Ishikawa (cell line): Measurements from ENCODE around the gene BDKRB2.

Source experiments
- CEBPB ChIP-seq: IDR thresholded peaks from 2 replicates; pipeline ENCODE4 v1.6.1; 2012
- CREB1 ChIP-seq: IDR thresholded peaks from 2 replicates; pipeline ENCODE4 v1.6.1; 2012; ENCODE audit warnings: low read depth
- EGR1 ChIP-seq: IDR thresholded peaks from 2 replicates; pipeline ENCODE4 v1.6.1; 2012
- EP300 ChIP-seq: IDR thresholded peaks from 2 replicates; pipeline ENCODE4 v1.6.1; 2012; ENCODE audit warnings: borderline replicate concordance
- FOXM1 ChIP-seq: IDR thresholded peaks from 2 replicates; pipeline ENCODE4 v1.6.1; 2012; ENCODE audit warnings: low read depth, borderline replicate concordance
- NFIC ChIP-seq: IDR thresholded peaks from 2 replicates; pipeline ENCODE4 v1.6.1; 2012
- RAD21 ChIP-seq: IDR thresholded peaks from 2 replicates; pipeline ENCODE4 v1.6.1; 2012; ENCODE audit warnings: low read depth
- TAF1 ChIP-seq: IDR thresholded peaks from 2 replicates; pipeline ENCODE4 v1.6.1; 2012; ENCODE audit warnings: low read depth, mild to moderate bottlenecking
- TCF12 ChIP-seq: IDR thresholded peaks from 2 replicates; pipeline ENCODE4 v1.6.1; 2012; ENCODE audit warnings: low read depth
- TEAD4 ChIP-seq: IDR thresholded peaks from 2 replicates; pipeline ENCODE4 v1.6.1; 2012
- YY1 ChIP-seq: IDR thresholded peaks from 2 replicates; pipeline ENCODE4 v1.6.1; 2012; ENCODE audit warnings: low read depth
- ZBTB7A ChIP-seq: IDR thresholded peaks from 2 replicates; pipeline ENCODE4 v1.6.1; 2012; ENCODE audit warnings: low read depth
- TF ChIP-seq, protein P1 (sequence below): IDR thresholded peaks from 2 replicates; pipeline ENCODE4 v1.6.1; 2012
- TF ChIP-seq, protein P2 (sequence below): IDR thresholded peaks from 2 replicates; pipeline ENCODE4 v1.6.1; 2012
- TF ChIP-seq, protein P3 (sequence below): IDR thresholded peaks from 2 replicates; pipeline ENCODE4 v1.6.1; 2012; ENCODE audit warnings: low read depth, mild to moderate bottlenecking

The BDKRB2 gene

DNA sequence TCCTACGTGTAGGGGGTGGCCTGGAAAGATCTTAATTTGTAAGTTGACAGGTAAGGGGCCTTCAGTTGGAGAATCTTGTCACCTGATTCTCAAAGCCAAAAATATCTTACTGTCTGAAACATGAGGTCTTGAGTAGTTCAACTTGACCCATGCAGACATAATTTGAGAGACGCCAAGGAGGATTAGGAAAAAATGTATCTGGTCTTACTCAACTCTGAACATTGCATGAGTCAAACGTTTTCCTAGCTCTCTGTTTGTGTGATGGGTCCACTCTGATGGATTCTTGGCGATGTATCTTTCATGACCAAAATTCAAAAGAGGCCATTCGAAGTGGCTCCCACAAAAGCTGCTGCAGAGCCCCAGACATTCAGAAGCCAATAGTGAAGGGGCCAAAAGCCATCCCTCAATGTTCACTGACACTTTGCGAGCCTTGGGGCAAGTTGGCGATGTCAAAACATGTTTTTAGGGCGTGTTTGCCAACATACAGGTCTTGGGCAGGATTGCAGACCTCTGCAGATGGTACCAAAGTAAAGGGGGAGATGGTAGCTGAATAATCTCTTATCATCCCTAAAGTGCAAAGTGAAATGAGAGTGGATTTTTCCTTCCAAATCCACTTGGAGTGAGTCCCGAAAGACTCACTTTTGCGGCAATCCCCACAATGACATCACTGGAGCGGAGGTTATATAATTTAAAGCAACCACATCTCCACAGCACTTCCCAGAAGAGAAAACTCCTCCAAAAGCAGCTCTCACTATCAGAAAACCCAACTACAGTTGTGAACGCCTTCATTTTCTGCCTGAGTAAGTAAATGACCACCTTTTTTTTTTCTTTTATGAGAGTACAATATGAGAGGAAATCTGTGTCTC lies 51.1 kb downstream of the BDKRB2 start, which contains the start of gene BDKRB1:
TSS of gene BDKRB1 (plus strand) at position 710 of the 866 bp plus-strand sequence. CDS start 7,473 bp downstream, outside the sequence.
- no peak for TF ChIP-seq TEAD4
- TF ChIP-seq, protein P1, sequence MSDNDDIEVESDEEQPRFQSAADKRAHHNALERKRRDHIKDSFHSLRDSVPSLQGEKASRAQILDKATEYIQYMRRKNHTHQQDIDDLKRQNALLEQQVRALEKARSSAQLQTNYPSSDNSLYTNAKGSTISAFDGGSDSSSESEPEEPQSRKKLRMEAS = no peak
- TF ChIP-seq, protein P2, sequence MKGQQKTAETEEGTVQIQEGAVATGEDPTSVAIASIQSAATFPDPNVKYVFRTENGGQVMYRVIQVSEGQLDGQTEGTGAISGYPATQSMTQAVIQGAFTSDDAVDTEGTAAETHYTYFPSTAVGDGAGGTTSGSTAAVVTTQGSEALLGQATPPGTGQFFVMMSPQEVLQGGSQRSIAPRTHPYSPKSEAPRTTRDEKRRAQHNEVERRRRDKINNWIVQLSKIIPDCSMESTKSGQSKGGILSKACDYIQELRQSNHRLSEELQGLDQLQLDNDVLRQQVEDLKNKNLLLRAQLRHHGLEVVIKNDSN = no peak
- TF ChIP-seq EP300 = no peak
- TF ChIP-seq, protein P3, sequence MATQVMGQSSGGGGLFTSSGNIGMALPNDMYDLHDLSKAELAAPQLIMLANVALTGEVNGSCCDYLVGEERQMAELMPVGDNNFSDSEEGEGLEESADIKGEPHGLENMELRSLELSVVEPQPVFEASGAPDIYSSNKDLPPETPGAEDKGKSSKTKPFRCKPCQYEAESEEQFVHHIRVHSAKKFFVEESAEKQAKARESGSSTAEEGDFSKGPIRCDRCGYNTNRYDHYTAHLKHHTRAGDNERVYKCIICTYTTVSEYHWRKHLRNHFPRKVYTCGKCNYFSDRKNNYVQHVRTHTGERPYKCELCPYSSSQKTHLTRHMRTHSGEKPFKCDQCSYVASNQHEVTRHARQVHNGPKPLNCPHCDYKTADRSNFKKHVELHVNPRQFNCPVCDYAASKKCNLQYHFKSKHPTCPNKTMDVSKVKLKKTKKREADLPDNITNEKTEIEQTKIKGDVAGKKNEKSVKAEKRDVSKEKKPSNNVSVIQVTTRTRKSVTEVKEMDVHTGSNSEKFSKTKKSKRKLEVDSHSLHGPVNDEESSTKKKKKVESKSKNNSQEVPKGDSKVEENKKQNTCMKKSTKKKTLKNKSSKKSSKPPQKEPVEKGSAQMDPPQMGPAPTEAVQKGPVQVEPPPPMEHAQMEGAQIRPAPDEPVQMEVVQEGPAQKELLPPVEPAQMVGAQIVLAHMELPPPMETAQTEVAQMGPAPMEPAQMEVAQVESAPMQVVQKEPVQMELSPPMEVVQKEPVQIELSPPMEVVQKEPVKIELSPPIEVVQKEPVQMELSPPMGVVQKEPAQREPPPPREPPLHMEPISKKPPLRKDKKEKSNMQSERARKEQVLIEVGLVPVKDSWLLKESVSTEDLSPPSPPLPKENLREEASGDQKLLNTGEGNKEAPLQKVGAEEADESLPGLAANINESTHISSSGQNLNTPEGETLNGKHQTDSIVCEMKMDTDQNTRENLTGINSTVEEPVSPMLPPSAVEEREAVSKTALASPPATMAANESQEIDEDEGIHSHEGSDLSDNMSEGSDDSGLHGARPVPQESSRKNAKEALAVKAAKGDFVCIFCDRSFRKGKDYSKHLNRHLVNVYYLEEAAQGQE = no peak
- TF ChIP-seq NFIC = no peak
- no peak for TF ChIP-seq TAF1
- no peak for TF ChIP-seq CEBPB
- no peak for TF ChIP-seq ZBTB7A
- TF ChIP-seq EGR1 = no peak
- TF ChIP-seq CREB1 = no peak
- no peak for TF ChIP-seq TCF12
- no peak for TF ChIP-seq RAD21
- no peak for TF ChIP-seq FOXM1
- no peak for TF ChIP-seq YY1

DNA sequence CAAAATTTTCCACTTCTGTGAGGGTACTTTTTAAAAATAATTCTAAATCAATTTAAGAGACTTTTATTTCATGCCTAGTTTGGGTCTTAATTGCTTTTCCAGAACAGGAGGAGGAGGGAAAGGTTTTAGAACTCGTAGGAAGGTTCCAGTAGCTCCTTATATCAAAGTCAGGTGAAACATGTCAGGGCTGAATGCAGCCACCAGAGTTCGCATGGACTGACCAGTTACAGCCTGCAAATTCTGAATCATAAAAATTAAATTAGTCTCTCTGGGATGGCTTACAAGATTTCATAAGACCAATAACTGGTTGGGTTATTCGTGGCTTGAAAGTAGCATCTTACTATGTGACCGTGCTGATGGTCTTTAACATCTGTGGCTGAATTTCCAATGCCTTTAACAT lies 51.8 kb downstream of the BDKRB2 start:
- no peak for TF ChIP-seq TCF12
- no peak for TF ChIP-seq TEAD4
- no peak for TF ChIP-seq TAF1
- TF ChIP-seq EGR1 = no peak
- TF ChIP-seq CREB1 = no peak
- TF ChIP-seq, protein P2 = no peak
- no peak for TF ChIP-seq CEBPB
- TF ChIP-seq ZBTB7A = no peak
- TF ChIP-seq, protein P1 = no peak
- no peak for TF ChIP-seq RAD21
- no peak for TF ChIP-seq YY1
- TF ChIP-seq, protein P3 = no peak
- TF ChIP-seq NFIC = no peak
- no peak for TF ChIP-seq FOXM1
- no peak for TF ChIP-seq EP300

DNA sequence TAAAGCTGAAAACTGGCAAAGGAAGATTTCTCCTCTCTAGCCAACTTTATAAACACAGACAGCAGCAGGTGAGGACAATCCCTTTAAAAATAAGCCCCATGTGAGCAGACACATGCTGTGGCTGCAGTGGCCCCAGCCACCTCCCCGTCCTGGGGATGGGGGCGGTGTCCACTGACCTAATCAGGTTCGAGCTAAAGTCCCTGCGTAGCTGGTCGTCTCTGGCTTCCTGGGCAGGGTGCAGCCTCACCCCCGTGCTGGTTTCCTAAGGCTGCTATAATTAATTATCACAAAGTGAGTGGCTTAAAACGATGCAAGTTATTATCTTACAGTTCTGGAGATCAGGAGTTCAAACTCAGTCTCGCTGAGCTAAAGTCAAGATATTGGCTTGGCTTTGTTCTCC lies 52.4 kb downstream of the BDKRB2 start:
- TF ChIP-seq TCF12 (no peak), YY1 (no peak), TEAD4 (no peak)
- TF ChIP-seq, protein P3 = no peak

DNA sequence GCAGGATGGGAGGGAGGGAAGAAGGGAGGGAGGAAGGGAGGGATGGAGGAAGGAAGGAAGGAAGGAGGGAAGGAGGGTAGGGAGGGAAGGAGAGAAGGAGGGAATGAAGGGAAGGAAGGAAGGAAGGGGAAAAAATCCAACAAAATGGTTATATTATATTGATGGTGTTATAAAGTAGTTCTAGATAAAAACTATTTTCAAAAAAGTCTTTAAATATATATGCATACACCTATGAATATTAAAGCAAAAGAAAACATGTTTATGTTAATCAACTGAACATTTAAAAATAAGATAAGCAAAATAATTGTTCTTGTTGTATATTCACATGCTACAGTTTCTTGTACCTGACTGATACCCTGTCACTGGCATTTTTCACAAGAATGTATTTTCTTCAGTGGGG lies 53.3 kb downstream of the BDKRB2 start:
- TF ChIP-seq RAD21 (no peak), CREB1 (no peak)

DNA sequence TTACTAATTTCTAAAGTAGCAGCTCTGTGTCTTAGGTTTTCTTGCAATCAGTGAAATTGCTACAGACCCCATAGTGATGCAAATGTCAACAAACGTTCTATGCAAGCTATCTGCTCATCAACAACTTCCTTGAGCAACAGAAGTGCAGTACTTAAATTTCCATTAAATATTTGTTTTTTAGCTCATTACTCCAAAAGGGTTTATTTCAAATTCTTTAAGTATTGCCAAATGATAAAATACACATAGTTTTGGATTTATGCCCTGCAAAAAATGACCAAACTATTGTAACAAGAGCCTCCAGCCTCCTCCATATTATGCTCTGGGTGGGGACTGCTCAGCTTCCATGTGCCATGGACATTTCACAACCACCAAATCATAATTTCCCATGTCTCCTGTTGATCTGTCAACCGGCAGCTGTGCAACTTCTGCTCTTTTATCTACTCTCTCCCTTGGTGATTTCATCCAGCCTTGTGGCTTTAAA lies 55.7 kb downstream of the BDKRB2 start:
- TF ChIP-seq, protein P3 = no peak
- TF ChIP-seq TEAD4 = no peak
- TF ChIP-seq ZBTB7A = no peak
- no peak for TF ChIP-seq EGR1
- no peak for TF ChIP-seq RAD21
- TF ChIP-seq CREB1 = no peak
- TF ChIP-seq, protein P1 = no peak
